ENCODE results near the gene HIPK3.

- TF ChIP-seq POLR2A (IDR thresholded peaks at IDR 0.05; ENCODE audit: low read depth, low read length) (no peak), NFYB (IDR thresholded peaks at IDR 0.05; ENCODE audit: insufficient read depth, low read depth, low read length) (no peak), CTCF (IDR thresholded peaks at IDR 0.05 in 2 of 3, conservative IDR thresholded peaks at IDR 0.05 in 1 of 3; ENCODE audit: control insufficient read depth in 2 of 3, extremely low read depth in 1 of 3, insufficient read depth in 1 of 3, low read depth in 3 of 3, low read length in 3 of 3) (no peak), POLR2AphosphoS5 (IDR thresholded peaks at IDR 0.05; ENCODE audit: low read length) (no peak), MAX (IDR thresholded peaks at IDR 0.05; ENCODE audit: low read depth, low read length) (no peak), SMC3 (IDR thresholded peaks at IDR 0.05; ENCODE audit: borderline replicate concordance, low read length) (no peak), NBN (IDR thresholded peaks at IDR 0.05) (no peak), EZH2 (IDR thresholded peaks at IDR 0.05; ENCODE audit: borderline replicate concordance, control insufficient read depth, low read depth, low read length) (no peak), JUNB (IDR thresholded peaks at IDR 0.05) (no peak), PKNOX1 (IDR thresholded peaks at IDR 0.05) (no peak), TARDBP (IDR thresholded peaks at IDR 0.05; ENCODE audit: borderline replicate concordance) (no peak), ATF2 (IDR thresholded peaks at IDR 0.05; ENCODE audit: low read length) (no peak)
These were observed 29.5 kb upstream of the HIPK3 start for GRCh38 chr11:33227578-33228261.
